HepG2 (cell line): Measurements from ENCODE around the gene TMEM80. TPM values are rescaled to one million over a fixed set of nuclear protein-coding genes. Genes with fewer than 3 reads are reported as not detected.

ENCODE experiments used
- CC2D1A ChIP-seq: sonication (generic); formaldehyde crosslinking; IDR thresholded peaks from 2 replicates; pipeline ENCODE4 v1.8.1; 2023; ENCODE audit warnings: mild to moderate bottlenecking, missing genetic modification reagents
- FOXK2 ChIP-seq: fragments of 450-650 bp; IDR thresholded peaks from 2 replicates; pipeline ENCODE4 v1.6.1; 2016
- HOXA7 ChIP-seq: sonication (generic); formaldehyde crosslinking; IDR thresholded peaks from 2 replicates; pipeline ENCODE4 v1.8.1; 2022; ENCODE audit warnings: mild to moderate bottlenecking, missing genetic modification reagents, moderate library complexity
- MAF1 ChIP-seq: sonication (generic); formaldehyde crosslinking; IDR thresholded peaks from 2 replicates; pipeline ENCODE4 v1.5.0; 2020; ENCODE audit warnings: missing genetic modification reagents, borderline replicate concordance
- MYNN ChIP-seq: sonication (generic); formaldehyde crosslinking; IDR thresholded peaks from 2 replicates; pipeline ENCODE4 v1.4.0; 2020; ENCODE audit warnings: mild to moderate bottlenecking, low read depth, missing genetic modification reagents
- PRDM10 ChIP-seq: sonication (generic); formaldehyde crosslinking; IDR thresholded peaks from 2 replicates; pipeline ENCODE4 v1.4.0; 2020; ENCODE audit warnings: low read depth, missing genetic modification reagents
- SCMH1 ChIP-seq: sonication (generic); formaldehyde crosslinking; IDR thresholded peaks from 2 replicates; pipeline ENCODE4 v1.9.0; 2021; ENCODE audit warnings: missing genetic modification reagents, mild to moderate bottlenecking, borderline replicate concordance
- TAF1 ChIP-seq: sonication (generic); formaldehyde crosslinking; IDR thresholded peaks from 2 replicates; pipeline ENCODE4 v1.4.0; 2020; ENCODE audit warnings: missing genetic modification reagents
- ZBTB37 ChIP-seq: sonication (generic); formaldehyde crosslinking; IDR thresholded peaks from 2 replicates; pipeline ENCODE4 v1.4.0; 2020; ENCODE audit warnings: mild to moderate bottlenecking, missing genetic modification reagents
- ZNF10 ChIP-seq: sonication (generic); formaldehyde crosslinking; IDR thresholded peaks from 2 replicates; pipeline ENCODE4 v1.4.0; 2020; ENCODE audit warnings: mild to moderate bottlenecking, low read depth, missing genetic modification reagents, borderline replicate concordance
- ZNF138 ChIP-seq: sonication (generic); formaldehyde crosslinking; IDR thresholded peaks from 2 replicates; pipeline ENCODE4 v1.5.0; 2020; ENCODE audit warnings: mild to moderate bottlenecking, low read depth, missing genetic modification reagents
- ZNF17 ChIP-seq: sonication (generic); formaldehyde crosslinking; IDR thresholded peaks from 2 replicates; pipeline ENCODE4 v1.5.0; 2020; ENCODE audit warnings: mild to moderate bottlenecking, missing genetic modification reagents
- ZNF326 ChIP-seq: sonication (generic); formaldehyde crosslinking; IDR thresholded peaks from 2 replicates; pipeline ENCODE4 v1.4.0; 2020; ENCODE audit warnings: missing genetic modification reagents, borderline replicate concordance
- ZNF775 ChIP-seq: sonication (generic); formaldehyde crosslinking; IDR thresholded peaks from 2 replicates; pipeline ENCODE4 v1.4.0; 2020; ENCODE audit warnings: missing genetic modification reagents, mild to moderate bottlenecking, moderate library complexity, borderline replicate concordance
- ZNF790 ChIP-seq: sonication (generic); formaldehyde crosslinking; IDR thresholded peaks from 2 replicates; pipeline ENCODE4 v1.8.0; 2022; ENCODE audit warnings: missing genetic modification reagents, mild to moderate bottlenecking, borderline replicate concordance
- ZSCAN9 ChIP-seq: IDR thresholded peaks from 2 replicates; pipeline ENCODE4 v1.6.1; 2016; ENCODE audit warnings: borderline replicate concordance
- polyA plus RNA-seq, 8 experiments: library from polyadenylated mRNA; depleted of rRNA in 3 of 8; stranded (reverse) in 7 of 8; unstranded in 1 of 8; fragments of >200 nt; fragmentation: Illumina TruSeq in 4 of 8; extraction: Trizol in 4 of 8; gene quantifications; 2 replicates each; pipeline versions ENCODE4 v1.2.1 to v1.2.3, GENCODE V29; 2011 to 2016; ENCODE audit warnings: low read depth in 4 of 8, missing spikeins in 1 of 8, mixed read lengths in 1 of 8; ENCODE audit not compliant: insufficient read depth in 1 of 8
- total RNA-seq, 5 experiments: library from RNA; depleted of rRNA; stranded (reverse); fragments of >200 nt; fragmentation: Illumina TruSeq; extraction: Trizol; gene quantifications; 2 replicates each; pipeline ENCODE4 v1.2.3, GENCODE V29; 2016; ENCODE audit warnings: low read depth in 1 of 5
- TF ChIP-seq, protein P1 (sequence below): sonication (generic); formaldehyde crosslinking; conservative IDR thresholded peaks from 2 replicates; pipeline ENCODE4 v1.4.0; 2020; ENCODE audit warnings: missing genetic modification reagents
- TF ChIP-seq, protein P2 (sequence below): sonication (generic); formaldehyde crosslinking; IDR thresholded peaks from 2 replicates; pipeline ENCODE4 v1.4.0; 2020; ENCODE audit warnings: mild to moderate bottlenecking, missing genetic modification reagents, borderline replicate concordance

The TMEM80 gene
- total and polyA plus RNA-seq, 2 of the 13 experiments (the other 11 are each of a cell fraction or from before 2014, with no cell fraction given): 5.6 to 17.1 TPM

DNA sequence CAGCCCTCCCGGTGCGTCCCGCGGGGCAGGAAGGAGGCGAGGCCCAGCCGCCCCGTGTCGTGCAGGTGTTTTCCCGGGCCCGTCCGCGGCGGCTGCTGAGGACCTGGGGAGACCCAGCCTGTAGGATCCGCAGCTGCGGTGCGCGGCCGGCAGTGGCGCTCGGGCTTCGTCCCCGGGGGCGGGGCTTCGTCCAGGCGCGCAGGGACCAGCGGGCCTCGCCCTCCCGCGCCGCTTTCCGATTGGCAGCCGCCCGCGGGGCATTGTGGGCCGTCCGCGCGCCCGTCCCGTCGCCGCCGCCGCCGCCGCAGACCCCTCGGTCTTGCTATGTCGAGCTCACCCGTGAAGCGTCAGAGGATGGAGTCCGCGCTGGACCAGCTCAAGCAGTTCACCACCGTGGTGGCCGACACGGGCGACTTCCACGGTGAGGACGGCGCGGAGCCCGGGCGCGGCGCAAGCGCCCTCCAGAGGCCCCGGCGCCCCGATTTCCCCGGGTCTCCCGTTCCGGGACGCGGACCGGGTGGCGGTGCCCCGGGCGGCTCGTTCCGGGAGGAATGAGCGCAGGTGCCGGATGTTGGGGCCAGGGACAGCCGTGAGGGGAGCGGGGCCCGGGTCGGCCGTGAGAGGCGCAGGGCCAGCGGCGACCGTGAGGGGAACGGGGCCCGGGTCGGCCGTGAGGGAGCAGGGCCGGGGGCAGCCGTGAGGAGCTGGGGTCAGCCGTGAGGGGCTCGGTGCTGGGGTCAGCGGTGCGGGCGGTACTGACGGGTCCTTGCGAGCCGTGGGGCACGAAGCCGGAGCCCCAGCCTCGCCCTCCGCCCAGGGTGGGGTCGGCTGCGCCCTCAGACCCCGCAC is 51.8 kb downstream of the TMEM80 start, which contains the start of gene TALDO1 (continued):
- TF ChIP-seq, protein P1, sequence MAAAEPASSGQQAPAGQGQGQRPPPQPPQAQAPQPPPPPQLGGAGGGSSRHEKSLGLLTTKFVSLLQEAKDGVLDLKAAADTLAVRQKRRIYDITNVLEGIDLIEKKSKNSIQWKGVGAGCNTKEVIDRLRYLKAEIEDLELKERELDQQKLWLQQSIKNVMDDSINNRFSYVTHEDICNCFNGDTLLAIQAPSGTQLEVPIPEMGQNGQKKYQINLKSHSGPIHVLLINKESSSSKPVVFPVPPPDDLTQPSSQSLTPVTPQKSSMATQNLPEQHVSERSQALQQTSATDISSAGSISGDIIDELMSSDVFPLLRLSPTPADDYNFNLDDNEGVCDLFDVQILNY (CRISPR knock-in tag): peak; percentile 76
- no peak for TF ChIP-seq PRDM10 (CRISPR knock-in tag)
- peak; percentile 81; the same call in 1 of the 2 replicates for TF ChIP-seq ZNF138 (CRISPR knock-in tag)
- TF ChIP-seq ZNF326 (CRISPR knock-in tag): no peak
- no peak for TF ChIP-seq ZNF775 (CRISPR knock-in tag)
- TF ChIP-seq CC2D1A: no peak
- TF ChIP-seq TAF1 (CRISPR knock-in tag): peak; percentile 81
- peak; percentile 38; the same call in 1 of the 2 replicates for TF ChIP-seq ZNF790 (CRISPR knock-in tag)
- no peak for TF ChIP-seq ZNF10 (CRISPR knock-in tag)
- no peak for TF ChIP-seq ZBTB37 (CRISPR knock-in tag)
- no peak for TF ChIP-seq ZSCAN9
- no peak for TF ChIP-seq SCMH1 (CRISPR knock-in tag)
- no peak for TF ChIP-seq MAF1 (CRISPR knock-in tag)
- no peak for TF ChIP-seq HOXA7 (CRISPR knock-in tag)
- no peak for TF ChIP-seq MYNN (CRISPR knock-in tag)
- TF ChIP-seq, protein P2, sequence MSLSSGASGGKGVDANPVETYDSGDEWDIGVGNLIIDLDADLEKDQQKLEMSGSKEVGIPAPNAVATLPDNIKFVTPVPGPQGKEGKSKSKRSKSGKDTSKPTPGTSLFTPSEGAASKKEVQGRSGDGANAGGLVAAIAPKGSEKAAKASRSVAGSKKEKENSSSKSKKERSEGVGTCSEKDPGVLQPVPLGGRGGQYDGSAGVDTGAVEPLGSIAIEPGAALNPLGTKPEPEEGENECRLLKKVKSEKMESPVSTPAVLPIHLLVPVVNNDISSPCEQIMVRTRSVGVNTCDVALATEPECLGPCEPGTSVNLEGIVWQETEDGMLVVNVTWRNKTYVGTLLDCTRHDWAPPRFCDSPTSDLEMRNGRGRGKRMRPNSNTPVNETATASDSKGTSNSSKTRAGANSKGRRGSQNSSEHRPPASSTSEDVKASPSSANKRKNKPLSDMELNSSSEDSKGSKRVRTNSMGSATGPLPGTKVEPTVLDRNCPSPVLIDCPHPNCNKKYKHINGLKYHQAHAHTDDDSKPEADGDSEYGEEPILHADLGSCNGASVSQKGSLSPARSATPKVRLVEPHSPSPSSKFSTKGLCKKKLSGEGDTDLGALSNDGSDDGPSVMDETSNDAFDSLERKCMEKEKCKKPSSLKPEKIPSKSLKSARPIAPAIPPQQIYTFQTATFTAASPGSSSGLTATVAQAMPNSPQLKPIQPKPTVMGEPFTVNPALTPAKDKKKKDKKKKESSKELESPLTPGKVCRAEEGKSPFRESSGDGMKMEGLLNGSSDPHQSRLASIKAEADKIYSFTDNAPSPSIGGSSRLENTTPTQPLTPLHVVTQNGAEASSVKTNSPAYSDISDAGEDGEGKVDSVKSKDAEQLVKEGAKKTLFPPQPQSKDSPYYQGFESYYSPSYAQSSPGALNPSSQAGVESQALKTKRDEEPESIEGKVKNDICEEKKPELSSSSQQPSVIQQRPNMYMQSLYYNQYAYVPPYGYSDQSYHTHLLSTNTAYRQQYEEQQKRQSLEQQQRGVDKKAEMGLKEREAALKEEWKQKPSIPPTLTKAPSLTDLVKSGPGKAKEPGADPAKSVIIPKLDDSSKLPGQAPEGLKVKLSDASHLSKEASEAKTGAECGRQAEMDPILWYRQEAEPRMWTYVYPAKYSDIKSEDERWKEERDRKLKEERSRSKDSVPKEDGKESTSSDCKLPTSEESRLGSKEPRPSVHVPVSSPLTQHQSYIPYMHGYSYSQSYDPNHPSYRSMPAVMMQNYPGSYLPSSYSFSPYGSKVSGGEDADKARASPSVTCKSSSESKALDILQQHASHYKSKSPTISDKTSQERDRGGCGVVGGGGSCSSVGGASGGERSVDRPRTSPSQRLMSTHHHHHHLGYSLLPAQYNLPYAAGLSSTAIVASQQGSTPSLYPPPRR (CRISPR knock-in tag): peak; percentile 35; the same call in 1 of the 2 replicates
- no peak for TF ChIP-seq FOXK2
- TF ChIP-seq ZNF17: no peak
